HepG2 (cell line): ENCODE data around the gene CHN1. TPM values are rescaled to one million over a fixed set of nuclear protein-coding genes. Genes with fewer than 3 reads are reported as not detected.
A peak's percentile ranks its signal among the peaks of the same experiment; 100 is the strongest.

ENCODE experiments used
- CC2D1A ChIP-seq: sonication (generic); formaldehyde crosslinking; IDR thresholded peaks from 2 replicates; pipeline ENCODE4 v1.8.1; 2023; ENCODE audit warnings: mild to moderate bottlenecking, missing genetic modification reagents
- ETV5 ChIP-seq: IDR thresholded peaks from 2 replicates; pipeline ENCODE4 v1.6.1; 2018; ENCODE audit warnings: missing biosample characterization, missing genetic modification reagents, inconsistent platforms, borderline replicate concordance
- HDAC2 ChIP-seq: sonication (generic); formaldehyde crosslinking; IDR thresholded peaks from 2 replicates; pipeline ENCODE4 v1.4.0; 2020; ENCODE audit warnings: missing genetic modification reagents
- MIER2 ChIP-seq: IDR thresholded peaks from 2 replicates; pipeline ENCODE4 v1.6.1; 2016; ENCODE audit warnings: missing biosample characterization, missing genetic modification reagents
- PHF21A ChIP-seq: sonication (generic); formaldehyde crosslinking; IDR thresholded peaks from 2 replicates; pipeline ENCODE4 v1.5.0; 2020; ENCODE audit warnings: mild to moderate bottlenecking, missing genetic modification reagents
- POLR2G ChIP-seq: fragments of 200-400 bp; formaldehyde crosslinking; IDR thresholded peaks from 2 replicates; pipeline ENCODE4 v1.6.1; 2018; ENCODE audit warnings: mild to moderate bottlenecking, low read depth, low read length, moderate library complexity
- SMAD9 ChIP-seq: sonication (generic); formaldehyde crosslinking; IDR thresholded peaks from 2 replicates; pipeline ENCODE4 v1.5.1; 2020; ENCODE audit warnings: mild to moderate bottlenecking, missing genetic modification reagents
- TMF1 ChIP-seq: sonication (generic); formaldehyde crosslinking; IDR thresholded peaks from 2 replicates; pipeline ENCODE4 v1.8.1; 2022; ENCODE audit warnings: low read depth, missing genetic modification reagents
- ZFP37 ChIP-seq: sonication (generic); formaldehyde crosslinking; IDR thresholded peaks from 2 replicates; pipeline ENCODE4 v1.4.0; 2020; ENCODE audit warnings: missing genetic modification reagents, borderline replicate concordance
- ZFP90 ChIP-seq: sonication (generic); formaldehyde crosslinking; IDR thresholded peaks from 2 replicates; pipeline ENCODE4 v1.8.0; 2022; ENCODE audit warnings: missing genetic modification reagents, mild to moderate bottlenecking, inconsistent platforms, borderline replicate concordance
- ZNF17 ChIP-seq: sonication (generic); formaldehyde crosslinking; IDR thresholded peaks from 2 replicates; pipeline ENCODE4 v1.5.0; 2020; ENCODE audit warnings: mild to moderate bottlenecking, missing genetic modification reagents
- ZNF33B ChIP-seq: sonication (generic); formaldehyde crosslinking; IDR thresholded peaks from 2 replicates; pipeline ENCODE4 v1.5.1; 2020; ENCODE audit warnings: mild to moderate bottlenecking, missing genetic modification reagents
- ZNF816 ChIP-seq: sonication (generic); formaldehyde crosslinking; IDR thresholded peaks from 2 replicates; pipeline ENCODE4 v1.8.0; 2022; ENCODE audit warnings: missing genetic modification reagents, mild to moderate bottlenecking, borderline replicate concordance
- polyA plus RNA-seq, 8 experiments: library from polyadenylated mRNA; depleted of rRNA in 3 of 8; stranded (reverse) in 7 of 8; unstranded in 1 of 8; fragments of >200 nt; fragmentation: Illumina TruSeq in 4 of 8; extraction: Trizol in 4 of 8; gene quantifications; 2 replicates each; pipeline versions ENCODE4 v1.2.1 to v1.2.3, GENCODE V29; 2011 to 2016; ENCODE audit warnings: low read depth in 4 of 8, missing spikeins in 1 of 8, mixed read lengths in 1 of 8; ENCODE audit not compliant: insufficient read depth in 1 of 8
- total RNA-seq, 5 experiments: library from RNA; depleted of rRNA; stranded (reverse); fragments of >200 nt; fragmentation: Illumina TruSeq; extraction: Trizol; gene quantifications; 2 replicates each; pipeline ENCODE4 v1.2.3, GENCODE V29; 2016; ENCODE audit warnings: low read depth in 1 of 5
- TF ChIP-seq, protein P1 (sequence below): sonication (generic); formaldehyde crosslinking; IDR thresholded peaks from 2 replicates; pipeline ENCODE4 v1.9.0; 2021; ENCODE audit warnings: missing genetic modification reagents, borderline replicate concordance
- TF ChIP-seq, protein P2 (sequence below): sonication (generic); formaldehyde crosslinking; conservative IDR thresholded peaks from 2 replicates; pipeline ENCODE4 v1.8.0; 2022; ENCODE audit warnings: low read depth, missing genetic modification reagents
- TF ChIP-seq, protein P3 (sequence below): sonication (generic); formaldehyde crosslinking; IDR thresholded peaks from 2 replicates; pipeline ENCODE4 v1.5.0; 2020; ENCODE audit warnings: missing genetic modification reagents

Gene CHN1
- total and polyA plus RNA-seq, 2 of the 13 experiments (the other 11 are each of a cell fraction or from before 2014, with no cell fraction given) = 2.8 to 3.5 TPM

- TF ChIP-seq, protein P1, sequence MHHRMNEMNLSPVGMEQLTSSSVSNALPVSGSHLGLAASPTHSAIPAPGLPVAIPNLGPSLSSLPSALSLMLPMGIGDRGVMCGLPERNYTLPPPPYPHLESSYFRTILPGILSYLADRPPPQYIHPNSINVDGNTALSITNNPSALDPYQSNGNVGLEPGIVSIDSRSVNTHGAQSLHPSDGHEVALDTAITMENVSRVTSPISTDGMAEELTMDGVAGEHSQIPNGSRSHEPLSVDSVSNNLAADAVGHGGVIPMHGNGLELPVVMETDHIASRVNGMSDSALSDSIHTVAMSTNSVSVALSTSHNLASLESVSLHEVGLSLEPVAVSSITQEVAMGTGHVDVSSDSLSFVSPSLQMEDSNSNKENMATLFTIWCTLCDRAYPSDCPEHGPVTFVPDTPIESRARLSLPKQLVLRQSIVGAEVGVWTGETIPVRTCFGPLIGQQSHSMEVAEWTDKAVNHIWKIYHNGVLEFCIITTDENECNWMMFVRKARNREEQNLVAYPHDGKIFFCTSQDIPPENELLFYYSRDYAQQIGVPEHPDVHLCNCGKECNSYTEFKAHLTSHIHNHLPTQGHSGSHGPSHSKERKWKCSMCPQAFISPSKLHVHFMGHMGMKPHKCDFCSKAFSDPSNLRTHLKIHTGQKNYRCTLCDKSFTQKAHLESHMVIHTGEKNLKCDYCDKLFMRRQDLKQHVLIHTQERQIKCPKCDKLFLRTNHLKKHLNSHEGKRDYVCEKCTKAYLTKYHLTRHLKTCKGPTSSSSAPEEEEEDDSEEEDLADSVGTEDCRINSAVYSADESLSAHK (CRISPR knock-in tag) = no peak
- TF ChIP-seq PHF21A (CRISPR knock-in tag) (0 out of 2 replicates have a peak, but pooled peaks have one; percentile 33), TMF1 (CRISPR knock-in tag) (no peak), ZFP37 (CRISPR knock-in tag) (no peak), HDAC2 (CRISPR knock-in tag) (no peak), ZNF816 (CRISPR knock-in tag) (no peak), MIER2 (CRISPR knock-in tag) (no peak), ZNF17 (CRISPR knock-in tag) (no peak), CC2D1A (CRISPR knock-in tag) (no peak), ZFP90 (CRISPR knock-in tag) (no peak; the same call in 1 of the 2 replicates), SMAD9 (CRISPR knock-in tag) (no peak), ETV5 (CRISPR knock-in tag) (no peak), ZNF33B (no peak), POLR2G (peak; percentile 56; the same call in 1 of the 2 replicates)
- TF ChIP-seq, protein P2, sequence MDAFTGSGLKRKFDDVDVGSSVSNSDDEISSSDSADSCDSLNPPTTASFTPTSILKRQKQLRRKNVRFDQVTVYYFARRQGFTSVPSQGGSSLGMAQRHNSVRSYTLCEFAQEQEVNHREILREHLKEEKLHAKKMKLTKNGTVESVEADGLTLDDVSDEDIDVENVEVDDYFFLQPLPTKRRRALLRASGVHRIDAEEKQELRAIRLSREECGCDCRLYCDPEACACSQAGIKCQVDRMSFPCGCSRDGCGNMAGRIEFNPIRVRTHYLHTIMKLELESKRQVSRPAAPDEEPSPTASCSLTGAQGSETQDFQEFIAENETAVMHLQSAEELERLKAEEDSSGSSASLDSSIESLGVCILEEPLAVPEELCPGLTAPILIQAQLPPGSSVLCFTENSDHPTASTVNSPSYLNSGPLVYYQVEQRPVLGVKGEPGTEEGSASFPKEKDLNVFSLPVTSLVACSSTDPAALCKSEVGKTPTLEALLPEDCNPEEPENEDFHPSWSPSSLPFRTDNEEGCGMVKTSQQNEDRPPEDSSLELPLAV (CRISPR knock-in tag) = no peak
- TF ChIP-seq, protein P3, sequence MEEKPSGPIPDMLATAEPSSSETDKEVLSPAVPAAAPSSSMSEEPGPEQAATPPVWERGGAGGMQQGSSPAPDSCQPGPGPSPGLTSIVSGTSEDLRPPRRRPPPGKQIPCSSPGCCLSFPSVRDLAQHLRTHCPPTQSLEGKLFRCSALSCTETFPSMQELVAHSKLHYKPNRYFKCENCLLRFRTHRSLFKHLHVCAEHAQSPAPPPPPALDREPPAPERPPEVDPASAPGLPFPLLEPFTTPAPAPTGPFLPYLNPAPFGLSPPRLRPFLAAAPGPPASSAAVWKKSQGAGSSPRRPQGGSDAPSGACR (CRISPR knock-in tag) = no peak
These were observed at the start of gene CHN1 (continued) for GRCh38 chr2:175004980-175005732.
